Omental fat pad (tissue), 4 donors: ENCODE results near the gene LCAT. TPM values are rescaled to one million over a fixed set of nuclear protein-coding genes. Genes with fewer than 3 reads are reported as not detected.
A peak's percentile ranks its signal among the peaks of the same experiment; 100 is the strongest.
"Not testable (repeated sequence)": the region's sequence is repeated elsewhere in the genome, so short reads cannot be mapped to it uniquely, and the experiment has no call there.

Experiments
- ATAC-seq: fragments of 150-250 bp; one replicate; pipeline ENCODE4 v1.9.1; 2016; ENCODE audit warnings: mild to moderate bottlenecking, moderate library complexity; ENCODE audit not compliant: low FRiP score
- DNase-seq: peaks from one replicate; pipeline ENCODE4 v3.0.0-alpha.2; 2019; ENCODE audit warnings: low spot score
- total RNA-seq, 4 donors: library from RNA; depleted of rRNA; stranded (reverse); fragments of >200 nt; gene quantifications; one replicate each; pipeline ENCODE4 v1.1.0, GENCODE V29; 2016
- TF ChIP-seq, protein P1 (sequence below), 3 donors: fragments of 450-650 bp; IDR thresholded peaks; one replicate each; pipeline ENCODE4 v1.5.1; 2016 to 2017; ENCODE audit warnings: antibody characterized with exemption in 3 of 3, mild to moderate bottlenecking in 3 of 3, moderate library complexity in 2 of 3

Gene LCAT
- total RNA-seq, 4 donors from 2014 or later, result 7.7 to 52.2 (median 13.0) TPM

DNA sequence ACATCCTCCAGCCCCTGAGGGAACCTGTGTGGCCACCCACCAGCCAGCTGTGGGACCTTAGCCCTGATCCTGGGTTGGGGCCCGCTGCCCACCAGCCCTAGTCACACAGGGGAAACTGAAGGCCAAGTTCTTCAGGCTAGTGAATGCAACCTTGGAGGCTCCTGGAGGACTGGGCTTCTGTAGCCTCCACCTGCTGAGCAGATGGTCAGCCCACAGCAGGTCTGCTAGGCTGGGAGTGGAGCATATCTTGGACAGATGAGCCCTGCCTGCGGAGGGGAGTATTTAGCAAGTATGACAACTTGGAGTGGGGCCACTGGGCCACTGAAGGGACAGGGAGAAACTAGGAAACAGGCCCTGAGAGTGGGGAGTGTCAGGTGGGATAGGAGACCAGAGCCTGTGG, 32.3 kb upstream of the LCAT start:
- TF ChIP-seq, protein P1, sequence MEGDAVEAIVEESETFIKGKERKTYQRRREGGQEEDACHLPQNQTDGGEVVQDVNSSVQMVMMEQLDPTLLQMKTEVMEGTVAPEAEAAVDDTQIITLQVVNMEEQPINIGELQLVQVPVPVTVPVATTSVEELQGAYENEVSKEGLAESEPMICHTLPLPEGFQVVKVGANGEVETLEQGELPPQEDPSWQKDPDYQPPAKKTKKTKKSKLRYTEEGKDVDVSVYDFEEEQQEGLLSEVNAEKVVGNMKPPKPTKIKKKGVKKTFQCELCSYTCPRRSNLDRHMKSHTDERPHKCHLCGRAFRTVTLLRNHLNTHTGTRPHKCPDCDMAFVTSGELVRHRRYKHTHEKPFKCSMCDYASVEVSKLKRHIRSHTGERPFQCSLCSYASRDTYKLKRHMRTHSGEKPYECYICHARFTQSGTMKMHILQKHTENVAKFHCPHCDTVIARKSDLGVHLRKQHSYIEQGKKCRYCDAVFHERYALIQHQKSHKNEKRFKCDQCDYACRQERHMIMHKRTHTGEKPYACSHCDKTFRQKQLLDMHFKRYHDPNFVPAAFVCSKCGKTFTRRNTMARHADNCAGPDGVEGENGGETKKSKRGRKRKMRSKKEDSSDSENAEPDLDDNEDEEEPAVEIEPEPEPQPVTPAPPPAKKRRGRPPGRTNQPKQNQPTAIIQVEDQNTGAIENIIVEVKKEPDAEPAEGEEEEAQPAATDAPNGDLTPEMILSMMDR (IDR thresholded peaks at IDR 0.05), result no peak
- DNase-seq (no peak), ATAC-seq (no peak)

DNA sequence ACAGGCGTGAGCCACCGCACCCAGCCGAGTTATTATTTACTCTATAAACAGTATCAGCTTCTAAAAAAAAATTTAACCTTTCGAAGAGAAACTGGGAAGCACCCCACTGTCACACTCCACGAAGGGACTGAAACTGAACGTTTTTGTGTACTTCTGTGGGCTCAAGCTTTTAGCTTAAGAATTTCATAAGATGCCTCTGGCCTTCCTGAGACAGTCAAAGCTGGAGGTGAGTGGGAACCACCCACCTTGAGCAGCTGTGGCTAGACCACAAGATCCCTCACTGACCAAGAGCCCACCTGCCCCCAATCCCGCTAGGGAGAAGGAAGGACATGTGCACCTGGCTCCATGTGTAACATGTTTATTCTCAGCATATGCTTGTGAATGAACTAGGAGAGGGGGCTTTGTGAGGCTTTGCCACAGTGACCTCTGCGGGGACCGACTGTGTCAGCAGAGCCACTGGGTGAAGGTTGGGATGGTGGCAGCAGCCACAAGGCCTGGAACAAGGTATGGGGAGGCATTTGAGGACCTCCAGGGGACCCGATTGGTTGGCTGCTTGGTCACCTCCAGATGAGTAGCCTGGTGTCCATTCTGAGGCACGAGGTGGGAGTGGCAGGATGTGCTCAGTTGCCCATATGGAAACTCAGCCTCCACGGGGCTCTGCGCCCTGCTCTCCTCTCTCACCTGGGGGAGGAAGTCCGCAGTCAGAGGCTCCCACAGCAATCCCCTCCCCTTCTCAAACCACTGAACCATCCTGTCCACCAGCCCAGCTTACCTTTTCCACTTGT, 31.6 kb upstream of the LCAT start:
- TF ChIP-seq, protein P1 (IDR thresholded peaks at IDR 0.05), result no peak
- DNase-seq (no peak), ATAC-seq (peak; percentile 11)

DNA sequence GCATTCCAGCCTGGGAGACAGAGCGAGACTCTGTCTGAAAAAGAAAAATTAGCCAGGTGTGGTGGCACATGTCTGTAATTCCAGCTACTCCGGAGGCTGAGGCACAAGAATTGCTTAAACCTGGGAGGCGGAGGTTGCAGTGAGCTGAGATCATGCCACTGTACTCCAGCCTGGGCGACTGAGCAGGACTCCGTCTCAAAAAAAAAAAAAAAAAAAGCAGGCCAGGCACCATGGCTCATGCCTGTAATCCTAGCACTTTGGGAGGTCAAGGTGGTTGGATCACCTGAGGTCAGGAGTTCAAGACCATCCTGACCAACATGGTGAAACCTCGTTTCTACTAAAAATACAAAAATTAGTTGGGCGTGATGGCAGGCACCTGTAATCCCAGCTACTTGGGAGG, 28.4 kb upstream of the LCAT start:
- not testable (repeated sequence) for ATAC-seq, DNase-seq

DNA sequence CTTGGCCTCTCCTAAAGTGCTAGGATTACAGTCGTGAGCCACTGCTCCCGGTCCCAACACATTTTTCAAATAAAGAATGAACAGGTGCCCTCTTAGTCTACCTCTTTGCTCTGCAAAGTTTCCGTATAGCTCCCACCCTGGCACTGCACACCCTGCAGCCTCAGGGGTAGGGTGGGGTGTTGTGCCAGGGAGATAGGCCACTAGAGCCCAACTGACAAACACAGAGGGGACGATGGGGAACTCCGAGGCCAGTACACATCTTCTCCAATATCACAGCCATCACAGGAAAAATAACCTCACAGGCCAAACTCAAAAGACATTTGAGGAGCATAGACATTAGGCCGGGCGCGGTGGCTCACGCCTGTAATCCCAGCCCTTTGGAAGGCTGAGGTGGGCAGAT, 27.2 kb upstream of the LCAT start:
- DNase-seq (no peak), ATAC-seq (no peak)
- TF ChIP-seq, protein P1 (IDR thresholded peaks at IDR 0.05), result no peak

DNA sequence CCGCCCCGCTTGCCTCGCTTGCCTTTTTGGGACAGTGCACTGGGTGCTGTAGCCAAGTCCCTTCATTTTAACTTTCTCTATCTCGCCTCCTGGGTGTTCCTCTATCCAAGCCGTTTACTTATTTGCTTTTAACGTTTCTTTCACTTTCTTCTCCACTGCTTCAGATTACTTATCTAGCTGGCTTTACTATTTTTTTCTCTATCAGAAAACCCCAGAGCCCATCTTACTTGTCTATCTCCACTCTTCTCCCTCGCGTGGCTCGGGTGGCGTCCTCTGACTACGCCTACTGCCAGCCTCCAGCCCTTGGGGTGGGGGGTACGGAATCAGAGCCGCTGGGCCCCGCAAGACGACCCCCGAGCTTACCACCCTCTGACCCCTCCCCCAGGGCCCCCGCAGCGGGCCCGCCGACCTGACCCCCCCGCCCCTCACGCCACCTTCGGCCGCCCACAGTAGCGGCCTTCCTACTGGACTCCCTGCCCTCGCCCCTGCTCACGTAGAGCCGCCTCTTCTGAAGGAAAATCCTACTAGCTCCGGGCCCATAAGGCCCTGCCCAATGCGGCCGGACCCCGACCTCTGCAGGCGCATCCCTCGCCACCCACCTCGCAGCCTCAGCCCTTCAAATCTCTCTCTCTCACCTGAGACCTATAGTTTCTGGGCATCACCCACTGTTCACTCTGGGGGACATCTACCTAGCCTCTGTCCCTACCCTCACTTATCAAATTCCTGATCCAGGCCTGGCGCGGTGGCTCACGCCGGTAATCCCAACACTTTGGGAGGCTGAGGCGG, 25.5 kb upstream of the LCAT start:
- ATAC-seq (peak; percentile 19), DNase-seq (no peak)

DNA sequence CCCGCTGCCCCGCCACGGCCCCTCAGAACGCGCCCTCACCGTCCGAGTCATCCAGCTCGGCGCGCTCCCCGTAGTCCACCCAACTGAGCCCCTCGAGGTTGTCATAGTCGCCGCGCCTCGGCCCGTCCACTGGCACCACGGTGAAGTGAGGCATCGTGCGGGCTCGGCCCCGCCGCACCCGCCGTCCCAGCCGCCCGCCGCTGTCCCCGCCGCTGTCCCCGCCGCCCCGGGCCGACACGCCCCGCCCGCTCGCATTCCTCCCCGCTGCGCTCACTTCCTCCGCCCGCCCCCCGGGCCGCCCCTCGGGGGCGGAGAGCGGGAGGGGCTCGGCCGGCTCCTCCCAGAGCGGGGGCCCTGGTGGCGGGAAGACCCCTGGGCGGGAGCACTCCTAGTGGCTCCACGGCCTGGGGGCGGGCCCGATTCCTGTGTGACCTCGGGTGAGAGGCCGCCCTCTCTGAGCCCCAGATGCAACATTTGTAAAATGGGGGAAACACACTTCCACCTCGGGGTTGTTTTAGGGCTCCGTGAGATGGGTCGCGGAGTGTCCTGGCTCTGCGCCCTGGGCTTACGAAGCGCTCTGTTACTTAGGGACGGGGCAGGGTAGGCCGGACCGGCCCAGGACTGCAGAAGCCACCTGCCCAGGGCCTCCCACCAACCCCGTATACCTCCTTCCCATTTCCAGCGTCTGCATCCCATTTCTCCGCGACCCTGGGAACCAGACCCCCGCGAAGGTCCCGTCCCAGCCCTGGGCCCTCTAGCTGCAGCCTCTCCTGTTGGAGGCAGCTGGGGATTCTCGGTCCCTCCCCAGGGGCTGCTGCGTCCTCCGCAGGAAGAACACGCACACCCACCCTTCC, 24.7 kb upstream of the LCAT start, which contains the start of gene SLC12A4:
SLC12A4 (minus strand) TSS at position 238 of the 854 bp plus-strand sequence; CDS start at position 154, 84 bp downstream.
- DNase-seq (peak; percentile 54), ATAC-seq (peak; percentile 94)
- TF ChIP-seq, protein P1 (IDR thresholded peaks at IDR 0.05), result no peak

More for the DNA sequence above, 25.5 kb upstream of the LCAT start:
- TF ChIP-seq, protein P1 (IDR thresholded peaks at IDR 0.05), result no peak

DNA sequence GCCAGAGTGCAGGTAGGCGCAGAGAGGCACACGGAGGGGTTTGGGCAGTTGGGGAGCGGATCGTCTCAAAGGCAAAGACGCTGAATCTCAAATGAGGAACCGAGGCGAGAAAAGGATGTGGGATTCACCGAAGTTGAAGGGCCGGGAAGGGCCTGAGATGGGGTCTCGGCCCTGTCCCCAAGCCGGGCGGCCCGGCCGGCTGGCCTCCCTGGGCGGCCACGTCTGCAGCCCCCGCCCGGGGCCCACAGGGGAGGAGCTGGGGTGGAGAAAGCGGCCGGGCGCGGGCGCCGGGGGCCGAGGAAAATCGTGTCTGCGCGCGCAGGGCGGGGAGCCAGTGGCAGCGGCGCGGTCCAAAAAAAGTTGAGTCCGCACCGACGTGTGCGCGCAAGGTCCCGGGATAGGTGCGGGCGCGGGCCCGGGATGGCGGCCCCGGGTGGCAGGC, 24.1 kb upstream of the LCAT start:
- ATAC-seq, result peak; percentile 16

More for the DNA sequence above, 24.1 kb upstream of the LCAT start:
- TF ChIP-seq, protein P1 (IDR thresholded peaks at IDR 0.05), result no peak
- DNase-seq, result no peak
